ENCODE measurements around the gene TMEM270. TPM values are rescaled to one million over a fixed set of nuclear protein-coding genes. Genes with fewer than 3 reads are reported as not detected.

The TMEM270 gene
- total RNA-seq, 1 experiment from 2014 or later, result 0.72 TPM

- Histone ChIP-seq H3K9me3 (ENCODE audit: control insufficient read depth, insufficient read depth, low read depth, low read length) (no peaks in the 10 kb centered on the region), H3K4me3 (ENCODE audit: low read depth in 2 of 2, low read length in 2 of 2) (no peak overlapping the region), H3K27me3 (ENCODE audit: control insufficient read depth, insufficient read depth, low read length) (no peaks in the 10 kb centered on the region), H3K4me1 (ENCODE audit: control insufficient read depth, insufficient read depth, low read length) (0 out of 2 replicates have a peak, but pooled peaks cover 3% of the 10 kb centered on the region), H3K27ac (ENCODE audit: low read length) (no peak overlapping the region), H3K36me3 (ENCODE audit: control insufficient read depth, insufficient read depth, low read length) (no peaks in the 10 kb centered on the region)
- TF ChIP-seq SIN3A (IDR thresholded peaks at IDR 0.05; ENCODE audit: borderline replicate concordance, insufficient read depth, low read depth, low read length) (no peak), CTCF (IDR thresholded peaks at IDR 0.05) (no peak), TCF7L2 (IDR thresholded peaks at IDR 0.05; ENCODE audit: low read depth, low read length) (no peak), REST (IDR thresholded peaks at IDR 0.05; ENCODE audit: insufficient read depth in 1 of 2, low read depth in 2 of 2, low read length in 1 of 2) (no peak), POLR2AphosphoS5 (IDR thresholded peaks at IDR 0.05; ENCODE audit: low read depth, low read length) (no peak)
- ATAC-seq (no peak), DNase-seq (ENCODE audit: low read depth, low spot score) (no peak)
- BruUV-seq (replicated peaks), result no TSS peak
- in situ Hi-C loops (cut with HindIII; ENCODE audit: low pct_unique_long_range_greater_than_20kb, low sequenced_read_pairs), result no loop called here
- intact Hi-C loops (cut with micrococcal nuclease; ENCODE audit: unreplicated experiment), result loop anchor here (5.0 kb wide), 1 partner anchor 44 kb away; no protein-coding TSS in a partner anchor
- POLR2A ChIA-PET, result no interaction called here
- CTCF ChIA-PET, result no interaction called here
Observed at GRCh38 chr7:73812996-73813395, 48.0 kb upstream of the TMEM270 start.

GRCh38 chr7:73815436-73815835 is 45.5 kb upstream of the TMEM270 start:
- no peaks in the 10 kb centered on the region for H3K9me3 ChIP-seq (ENCODE audit: control insufficient read depth, insufficient read depth, low read depth, low read length)
- H3K27me3 ChIP-seq (ENCODE audit: control insufficient read depth, insufficient read depth, low read length), result no peaks in the 10 kb centered on the region
- intact Hi-C loops (cut with micrococcal nuclease; ENCODE audit: unreplicated experiment) (no loop called here), in situ Hi-C loops (cut with HindIII; ENCODE audit: low pct_unique_long_range_greater_than_20kb, low sequenced_read_pairs) (no loop called here)
- ATAC-seq, result no peak
- H3K36me3 ChIP-seq (ENCODE audit: control insufficient read depth, insufficient read depth, low read length), result no peaks in the 10 kb centered on the region
- TF ChIP-seq POLR2AphosphoS5 (IDR thresholded peaks at IDR 0.05; ENCODE audit: low read depth, low read length) (no peak), TCF7L2 (IDR thresholded peaks at IDR 0.05; ENCODE audit: low read depth, low read length) (no peak), REST (IDR thresholded peaks at IDR 0.05; ENCODE audit: insufficient read depth in 1 of 2, low read depth in 2 of 2, low read length in 1 of 2) (no peak), SIN3A (IDR thresholded peaks at IDR 0.05; ENCODE audit: borderline replicate concordance, insufficient read depth, low read depth, low read length) (no peak), CTCF (IDR thresholded peaks at IDR 0.05) (no peak)
- BruUV-seq (replicated peaks), result no TSS peak
- H3K4me3 ChIP-seq (ENCODE audit: low read depth in 2 of 2, low read length in 2 of 2), result no peak overlapping the region
- CTCF ChIA-PET, result interaction anchor here (0.7 kb wide), 3 partner anchors 29 to 74 kb away, joined by 3 to 6 read pairs (median 5); no protein-coding TSS in a partner anchor
- H3K4me1 ChIP-seq (ENCODE audit: control insufficient read depth, insufficient read depth, low read length), result no peaks in the 10 kb centered on the region
- DNase-seq (ENCODE audit: low read depth, low spot score), result no peak
- no peak overlapping the region for H3K27ac ChIP-seq (ENCODE audit: low read length)
- POLR2A ChIA-PET, result interaction anchor here (1.0 kb wide), 1 partner anchor 18 kb away, joined by 5 read pairs; no protein-coding TSS in a partner anchor

Data from Panc1 (cell line).